ENCODE results near the gene LGALS7. TPM values are rescaled to one million over a fixed set of nuclear protein-coding genes. Genes with fewer than 3 reads are reported as not detected.
"Not testable (repeated sequence)": the region's sequence is repeated elsewhere in the genome, so short reads cannot be mapped to it uniquely, and the experiment has no call there.

The LGALS7 gene
- total RNA-seq, 1 donor from 2014 or later, result not detected

DNA sequence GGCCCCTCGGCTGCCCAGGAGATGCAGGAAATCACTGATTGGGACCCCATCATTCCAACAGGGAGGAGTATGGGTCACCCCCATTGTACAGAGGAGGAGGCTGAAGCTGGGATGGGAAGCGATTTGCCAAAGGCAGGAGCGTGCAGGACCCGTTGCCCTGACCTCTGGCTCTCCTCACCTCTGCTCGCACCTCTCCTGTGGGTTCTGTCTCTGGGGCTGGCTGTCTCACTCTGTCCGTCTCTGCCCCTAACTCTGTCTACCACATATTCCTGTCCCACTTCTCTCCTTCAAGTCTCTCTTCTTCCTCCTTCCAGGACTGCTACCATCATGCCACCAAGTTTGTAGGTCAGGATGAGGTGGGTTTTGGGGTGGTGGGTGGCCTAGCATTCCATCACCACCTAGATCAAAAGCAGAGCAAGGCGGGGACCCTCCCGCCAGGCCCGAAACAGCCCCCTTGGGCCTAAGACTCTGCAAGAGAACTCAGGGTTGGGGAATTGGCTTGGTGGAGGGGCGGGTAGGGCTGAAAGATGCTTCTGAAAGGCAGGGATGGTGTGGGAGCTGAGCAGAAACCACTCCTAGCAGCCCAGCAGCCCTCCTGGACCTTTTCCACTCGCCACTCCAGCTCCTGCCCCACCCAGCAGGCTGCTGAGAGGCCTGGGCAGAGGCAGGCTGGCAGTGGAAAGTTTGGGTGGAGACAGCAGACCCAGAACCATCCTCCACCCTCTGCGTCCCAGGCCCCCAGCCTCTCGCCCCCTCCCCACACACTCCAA is 1.0 kb upstream of the LGALS7 start:
- no peak for DNase-seq (ENCODE audit: low read depth, low spot score)

DNA sequence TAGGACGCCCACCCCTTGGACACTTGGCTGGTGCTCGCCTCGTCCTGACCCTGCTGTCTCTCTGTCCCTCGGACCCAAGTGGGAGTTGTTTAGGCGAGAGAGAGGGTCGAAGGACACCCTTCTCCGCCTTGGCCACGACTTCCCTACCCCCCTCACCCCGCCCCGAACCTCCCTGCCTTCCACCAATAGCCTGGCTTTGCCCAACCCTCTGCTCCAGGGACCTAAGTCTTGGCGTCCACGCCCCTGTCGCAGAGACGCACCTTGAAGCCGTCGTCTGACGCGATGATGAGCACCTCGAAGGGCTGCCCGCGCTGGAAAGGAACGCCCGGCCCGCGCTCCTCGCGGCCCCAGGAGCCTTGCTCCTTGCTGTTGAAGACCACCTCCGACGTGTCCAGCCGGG is 1.7 kb downstream of the LGALS7 start:
- DNase-seq (ENCODE audit: low read depth, low spot score), result not testable (repeated sequence)

DNA sequence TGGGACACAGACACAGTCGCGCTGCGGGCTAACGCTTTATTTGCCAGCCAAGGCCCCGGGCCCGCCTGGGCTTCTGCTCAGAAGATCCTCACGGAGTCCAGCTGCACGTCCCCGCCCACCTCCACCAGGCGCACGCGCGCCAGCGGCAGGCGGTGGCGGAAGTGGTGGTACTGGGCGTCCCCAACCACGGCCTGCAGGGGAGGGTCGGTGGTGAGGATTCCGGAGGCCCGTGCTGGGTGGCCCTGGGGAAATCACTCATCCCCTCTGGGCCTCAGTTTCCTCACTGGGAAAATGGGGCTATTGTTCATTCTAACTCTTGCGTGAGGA is 2.4 kb downstream of the LGALS7 start:
- not testable (repeated sequence) for DNase-seq (ENCODE audit: low read depth, low spot score)

DNA sequence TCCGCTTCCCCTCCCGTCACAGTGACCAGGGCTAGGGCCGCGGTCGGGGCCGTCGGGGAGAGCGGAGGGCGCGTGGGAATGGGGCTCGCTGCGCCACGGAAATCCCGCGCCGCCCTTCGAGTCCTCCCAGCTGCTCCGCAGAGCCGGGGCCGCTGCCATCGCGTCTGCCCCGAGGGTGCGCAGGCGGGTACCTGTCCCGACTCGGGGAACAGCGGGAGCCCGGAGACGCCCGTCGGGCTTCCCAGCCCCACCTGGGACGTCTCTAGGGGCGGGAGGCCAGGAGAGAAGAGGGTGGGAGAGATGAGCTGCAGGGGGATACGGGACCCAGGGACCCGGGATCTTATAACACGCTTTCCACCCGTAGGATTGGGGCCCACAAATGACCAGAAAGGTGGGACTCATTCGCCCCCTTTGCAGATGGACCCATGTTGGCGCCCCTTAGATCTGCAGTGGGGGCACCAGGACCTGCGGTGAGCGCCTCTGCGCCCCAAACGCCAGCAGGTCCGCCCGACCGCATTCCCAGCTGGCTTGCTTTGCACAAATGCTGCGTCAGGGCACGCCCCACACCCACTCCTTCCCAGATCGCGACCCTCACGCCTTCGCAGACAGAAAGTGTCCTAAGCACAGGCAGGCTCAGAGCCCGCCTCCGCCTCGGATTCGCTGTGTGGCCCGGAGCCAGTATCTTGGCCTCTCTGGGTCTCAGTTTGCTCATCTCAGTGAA is 2.9 kb downstream of the LGALS7 start:
- not testable (repeated sequence) for DNase-seq (ENCODE audit: low read depth, low spot score)

DNA sequence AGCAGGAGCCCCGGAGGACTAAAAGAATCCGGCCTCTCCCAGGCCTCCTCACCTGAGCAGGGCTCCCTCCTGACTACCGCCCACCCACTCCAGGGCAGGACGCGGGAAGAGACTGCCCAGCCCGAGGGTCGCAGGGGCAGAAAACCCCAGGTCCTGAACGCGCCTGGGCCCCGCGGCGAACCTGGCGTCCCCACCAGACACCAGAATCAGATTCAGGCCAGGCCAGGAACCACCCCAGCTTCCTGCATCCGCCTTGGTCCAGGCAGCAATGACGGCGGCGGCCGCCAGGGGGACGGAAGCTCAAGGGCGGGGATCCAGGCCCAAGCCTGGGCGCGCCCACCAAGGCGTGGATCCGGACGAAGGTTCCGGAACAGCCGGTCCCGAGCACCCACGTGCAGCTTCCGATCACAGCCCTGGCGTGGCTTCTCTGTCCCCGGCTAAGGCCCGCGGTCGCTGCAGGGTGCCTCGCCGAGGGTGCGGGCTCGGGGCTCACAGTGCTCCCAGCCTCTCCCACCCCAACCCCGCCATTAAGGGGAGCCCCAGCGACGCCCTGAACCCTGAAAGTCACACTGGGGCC is 3.6 kb downstream of the LGALS7 start:
- DNase-seq (ENCODE audit: low read depth, low spot score), result peak; percentile 24

DNA sequence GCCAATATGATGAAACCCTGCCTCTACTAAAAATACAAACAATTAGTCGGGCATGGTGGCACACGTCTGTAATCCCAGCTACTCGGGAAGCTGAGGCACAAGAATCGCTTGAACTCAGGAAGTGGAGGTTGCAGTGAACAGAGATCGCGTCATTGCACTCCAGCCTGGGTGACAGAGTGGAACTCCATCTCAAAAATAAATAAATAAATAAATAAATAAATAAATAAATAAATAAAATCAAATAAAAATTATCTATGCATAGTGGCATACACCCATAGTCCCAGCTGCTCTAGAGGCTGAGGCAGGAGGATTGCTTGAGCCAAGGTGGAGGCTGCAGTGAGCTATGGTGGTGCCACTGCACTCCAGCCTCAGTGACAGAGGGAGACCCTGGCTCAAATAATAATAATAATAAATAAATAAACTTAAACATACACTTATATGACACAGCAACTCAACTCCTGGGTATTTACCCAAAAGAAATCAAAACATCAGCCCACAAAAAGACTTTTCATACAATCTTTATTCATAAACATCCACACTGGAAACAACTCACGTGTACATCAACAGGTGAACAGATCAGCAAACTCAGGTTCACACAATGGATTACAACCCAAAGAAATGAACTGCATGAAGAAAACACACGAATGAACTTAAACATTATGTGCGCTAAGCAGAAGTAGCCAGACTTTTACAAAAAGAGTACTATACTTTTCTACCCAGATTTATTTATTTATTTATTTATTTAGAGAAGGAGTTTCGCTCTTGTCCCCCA is 6.9 kb downstream of the LGALS7 start:
- no peak for DNase-seq (ENCODE audit: low read depth, low spot score)

DNA sequence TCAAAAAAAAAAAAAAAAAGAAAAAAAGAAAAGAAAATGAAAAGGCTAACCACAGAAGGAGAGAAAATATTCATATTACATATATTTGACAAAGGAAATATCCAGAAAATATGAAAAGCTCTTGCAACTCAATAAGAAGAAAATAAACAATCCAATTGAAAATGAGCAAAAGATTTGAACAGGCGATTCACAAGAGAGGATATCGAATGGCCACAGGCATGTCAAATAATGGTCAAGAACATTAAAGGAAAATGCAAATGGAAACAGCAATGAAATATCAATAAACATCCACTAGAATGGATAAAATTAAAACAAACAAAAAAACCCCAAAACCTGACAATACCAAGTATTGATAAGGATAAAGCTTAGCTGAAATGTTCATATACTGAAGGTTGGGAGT is 8.1 kb downstream of the LGALS7 start:
- DNase-seq (ENCODE audit: low read depth, low spot score), result no peak

DNA sequence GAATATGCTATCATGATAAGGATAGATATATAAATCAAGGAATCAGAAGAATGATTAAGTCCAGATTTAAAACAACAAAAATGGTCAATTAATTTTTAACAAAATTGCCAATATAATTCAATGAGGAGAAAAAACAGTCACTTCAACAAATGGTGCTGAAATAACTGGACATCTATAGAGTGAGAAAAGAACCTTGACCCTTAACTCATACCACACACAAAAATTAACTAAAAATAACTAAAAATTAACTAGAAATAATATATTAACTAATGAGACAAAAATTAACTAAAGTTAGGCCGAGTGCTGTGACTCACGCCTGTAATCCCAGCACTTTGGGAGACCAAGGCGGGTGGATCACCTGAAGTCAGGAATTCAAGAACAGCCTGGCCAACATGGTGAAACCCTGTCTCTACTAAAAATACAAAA is 9.5 kb downstream of the LGALS7 start:
- no peak for DNase-seq (ENCODE audit: low read depth, low spot score)

DNA sequence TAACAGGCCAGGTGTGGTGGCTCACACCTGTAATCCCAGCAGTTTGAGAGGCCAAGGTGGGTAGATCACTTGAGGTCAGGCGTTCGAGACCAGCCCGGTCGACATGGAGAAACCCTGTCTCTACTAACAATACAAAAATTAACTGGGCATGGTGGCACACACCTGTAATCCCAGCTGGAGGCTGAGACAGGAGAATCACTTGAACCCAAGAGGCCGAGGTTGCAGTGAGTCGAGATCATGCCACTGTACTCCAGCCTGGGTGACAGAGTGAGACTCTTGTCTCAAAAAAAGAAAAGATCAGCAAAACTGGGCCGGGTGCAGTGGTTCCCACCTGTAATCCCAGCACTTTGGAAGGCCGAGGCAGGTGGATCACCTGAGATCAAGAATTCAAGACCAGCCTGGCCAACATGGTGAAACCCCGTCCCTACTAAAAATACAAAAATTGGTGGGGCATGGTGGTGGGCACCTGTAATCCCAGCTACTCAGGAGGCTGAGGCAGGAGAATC is 11.4 kb downstream of the LGALS7 start:
- not testable (repeated sequence) for DNase-seq (ENCODE audit: low read depth, low spot score)

DNA sequence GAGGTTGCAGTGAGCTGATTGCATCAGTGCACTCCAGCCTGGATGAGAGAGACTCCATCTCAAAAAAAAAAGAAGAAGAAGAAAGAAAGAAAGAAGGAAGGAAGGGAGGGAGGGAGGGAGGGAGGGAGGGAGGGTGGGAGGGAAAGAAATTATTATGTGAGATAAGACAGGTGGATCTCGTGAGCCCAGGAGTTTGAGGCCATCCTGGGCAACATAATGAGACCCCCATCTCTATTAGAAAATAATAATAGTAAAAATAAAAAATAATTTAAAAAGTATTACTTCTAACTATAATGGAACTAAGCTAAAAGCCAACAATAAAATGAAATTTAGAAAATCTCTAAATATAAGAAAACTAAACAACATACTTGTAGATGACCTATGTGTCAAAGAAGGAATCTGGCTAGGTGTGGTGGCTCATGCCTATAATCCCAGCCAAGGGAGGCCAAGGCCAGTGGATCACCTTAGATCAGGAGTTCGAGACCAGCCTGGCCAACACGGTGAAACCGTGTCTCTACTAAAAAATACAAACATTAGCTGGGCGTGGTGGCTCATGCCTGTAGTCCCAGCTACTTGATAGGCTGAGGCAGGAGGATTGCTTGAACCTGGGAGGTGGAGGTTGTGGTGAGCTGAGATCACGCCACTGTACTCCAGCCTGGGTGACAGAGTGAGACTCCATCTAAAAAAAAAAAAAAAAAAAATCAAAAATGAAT is 12.4 kb downstream of the LGALS7 start:
- DNase-seq (ENCODE audit: low read depth, low spot score), result not testable (repeated sequence)

DNA sequence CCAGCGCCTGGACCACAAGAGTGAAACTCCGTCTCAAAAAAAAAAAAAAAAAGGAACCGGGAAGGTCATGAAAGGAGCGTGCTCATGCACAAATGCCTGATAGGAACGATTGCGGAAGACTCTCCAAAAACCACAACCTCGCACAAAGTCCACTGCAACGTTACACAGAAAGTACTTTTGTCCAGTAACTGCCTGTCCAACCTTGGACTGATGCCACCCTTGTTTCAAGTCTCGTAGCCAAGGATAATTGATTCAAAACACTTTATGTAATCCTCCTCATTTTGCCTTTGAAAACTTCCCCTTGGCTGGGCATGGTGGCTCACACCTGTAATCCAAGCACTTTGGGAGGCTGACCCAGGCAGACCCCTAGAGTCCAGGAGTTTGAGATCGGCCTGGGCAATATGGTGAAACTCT is 13.7 kb downstream of the LGALS7 start:
- DNase-seq (ENCODE audit: low read depth, low spot score), result no peak

DNA sequence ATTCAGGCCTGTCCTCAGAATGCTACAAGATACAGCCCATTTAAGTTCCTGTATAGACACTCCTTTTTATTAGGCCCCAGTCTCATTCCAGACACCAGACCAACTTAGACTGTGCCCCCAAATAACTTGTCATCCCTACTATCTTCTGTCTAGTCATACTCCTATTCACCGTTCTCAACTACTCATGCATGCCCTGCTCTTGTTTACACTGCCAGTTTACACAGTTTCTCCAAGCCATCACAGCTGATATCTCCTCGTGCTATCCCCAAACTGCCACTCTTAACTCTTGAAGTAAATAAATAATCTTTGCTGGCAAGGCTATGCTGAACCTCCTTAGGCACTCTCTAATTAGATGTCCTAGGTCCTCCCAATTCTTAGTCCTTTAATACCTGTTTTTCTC is 19.1 kb downstream of the LGALS7 start:
- DNase-seq (ENCODE audit: low read depth, low spot score), result not testable (repeated sequence)

DNA sequence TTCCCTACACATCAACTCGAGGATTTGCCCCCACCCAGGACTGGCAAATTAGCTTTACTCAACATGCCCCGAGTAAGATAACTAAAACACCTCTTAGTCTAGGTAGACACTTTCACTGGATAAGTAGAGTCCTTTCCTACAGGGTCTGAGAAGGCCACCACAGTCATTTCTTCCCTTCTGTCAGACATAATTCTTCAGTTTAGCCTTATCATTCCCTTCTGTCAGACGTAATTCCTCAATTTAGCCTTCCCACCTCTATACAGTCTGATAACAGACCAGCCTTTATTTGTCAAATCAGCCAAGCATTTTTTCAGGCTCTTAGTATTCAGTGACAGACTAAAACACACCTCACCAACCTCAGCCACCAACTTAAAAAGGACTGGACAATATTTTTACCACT is 19.5 kb downstream of the LGALS7 start:
- DNase-seq (ENCODE audit: low read depth, low spot score), result not testable (repeated sequence)

DNA sequence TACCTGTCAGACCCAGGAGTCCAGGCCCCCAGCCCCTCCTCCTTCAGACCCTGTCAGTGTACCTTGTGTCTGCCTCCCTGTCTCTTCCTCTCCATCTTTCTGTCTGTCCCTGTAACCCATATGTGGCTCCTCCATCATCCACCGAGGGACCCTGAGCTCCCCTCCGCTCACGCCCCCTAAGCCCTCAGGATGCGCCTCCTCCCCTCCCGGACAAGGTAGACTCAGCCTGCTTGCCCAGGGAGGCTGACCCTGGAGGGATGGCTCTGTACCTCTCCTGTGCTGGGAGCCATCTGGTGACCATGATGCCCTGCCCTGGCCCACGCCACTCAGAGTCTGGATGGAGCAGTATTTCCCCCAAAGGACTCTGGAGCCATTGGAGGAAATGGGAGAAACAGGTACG is 28.0 kb downstream of the LGALS7 start:
- DNase-seq (ENCODE audit: low read depth, low spot score), result no peak

DNA sequence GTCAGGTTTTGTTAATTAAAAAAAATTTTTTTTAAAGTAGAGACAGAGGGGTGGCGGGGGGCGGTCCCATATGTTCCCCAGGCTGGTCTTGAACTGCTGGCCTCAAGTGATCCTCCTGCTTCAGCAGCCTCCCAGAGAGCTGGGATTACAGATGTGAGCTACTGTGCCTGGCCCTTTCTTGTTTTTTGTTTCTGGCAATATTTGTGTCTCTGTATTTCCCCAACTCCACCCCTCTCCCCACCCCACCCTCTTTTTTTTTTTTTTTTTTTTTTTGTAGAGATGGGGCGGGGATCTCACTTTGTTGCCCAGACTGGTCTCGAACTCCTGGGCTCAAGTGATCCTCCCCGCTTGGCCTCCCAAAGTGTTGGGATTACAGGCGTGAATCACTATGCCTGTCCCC is 28.4 kb downstream of the LGALS7 start:
- no peak for DNase-seq (ENCODE audit: low read depth, low spot score)

DNA sequence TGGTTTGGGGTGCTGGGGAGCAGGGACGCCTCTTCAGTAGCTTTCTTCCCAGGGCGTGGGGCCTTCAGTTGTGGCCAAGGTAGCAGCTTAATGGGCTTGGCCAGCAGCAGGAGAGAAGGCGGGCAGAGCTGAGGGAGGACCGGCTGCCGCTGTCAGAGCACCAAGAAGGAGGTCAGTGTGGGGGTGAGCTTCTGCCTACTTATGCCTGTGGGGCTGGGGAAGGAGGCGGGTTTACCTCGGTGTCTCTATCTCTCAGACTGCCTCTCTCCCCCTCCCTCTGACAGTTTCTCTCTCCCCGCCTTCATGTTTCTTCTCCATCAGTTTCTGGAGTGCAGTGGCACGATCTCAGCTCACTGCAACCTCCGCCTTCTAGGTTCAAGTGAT is 29.0 kb downstream of the LGALS7 start, which contains the start of gene CAPN12:
CAPN12 (minus strand) TSS at position 177 of the 384 bp plus-strand sequence. CDS start 309 bp downstream, outside the sequence.
- no peak for DNase-seq (ENCODE audit: low read depth, low spot score)

DNA sequence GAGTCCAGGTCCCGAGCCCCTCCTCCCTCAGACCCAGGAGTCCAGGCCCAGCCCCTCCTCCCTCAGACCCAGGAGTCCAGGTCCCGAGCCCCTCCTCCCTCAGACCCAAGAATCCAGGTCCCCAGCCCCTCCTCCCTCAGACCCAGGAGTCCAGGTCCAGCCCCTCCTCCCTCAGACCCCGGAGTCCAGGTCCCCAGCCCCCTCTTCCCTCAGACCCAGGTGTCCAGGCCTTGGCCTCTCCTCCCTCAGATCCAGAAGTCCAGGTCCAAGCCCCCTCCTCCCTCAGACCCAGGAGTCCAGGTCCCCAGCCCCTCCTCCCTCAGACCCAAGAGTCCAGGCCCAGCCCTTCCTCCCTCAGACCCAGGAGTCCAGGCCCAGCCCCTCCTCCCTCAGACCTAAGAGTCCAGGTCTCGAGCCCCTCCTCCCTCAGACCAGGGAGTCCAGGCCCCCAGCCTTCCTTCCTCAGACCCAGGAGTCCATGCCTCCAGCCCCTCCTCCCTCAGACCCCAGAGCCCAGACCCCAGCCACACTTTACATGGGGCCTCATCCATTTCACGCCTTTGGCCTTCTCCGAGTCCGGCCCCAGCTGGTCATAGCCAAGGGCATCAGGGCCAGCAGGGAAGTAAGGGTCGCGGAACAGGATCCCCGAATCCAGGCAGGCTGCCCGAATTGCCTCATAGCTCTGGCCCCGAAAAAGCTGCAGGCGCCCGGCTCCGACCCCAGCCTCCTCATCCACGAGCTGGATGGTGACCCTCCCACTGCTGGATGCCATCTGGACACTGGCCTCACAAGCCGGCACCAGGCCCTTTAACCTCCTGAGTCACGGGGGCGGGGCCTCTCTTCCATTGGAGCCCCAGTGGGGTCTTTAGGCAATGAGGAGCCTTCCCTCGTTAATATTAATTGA is 29.7 kb downstream of the LGALS7 start:
- DNase-seq (ENCODE audit: low read depth, low spot score), result no peak

DNA sequence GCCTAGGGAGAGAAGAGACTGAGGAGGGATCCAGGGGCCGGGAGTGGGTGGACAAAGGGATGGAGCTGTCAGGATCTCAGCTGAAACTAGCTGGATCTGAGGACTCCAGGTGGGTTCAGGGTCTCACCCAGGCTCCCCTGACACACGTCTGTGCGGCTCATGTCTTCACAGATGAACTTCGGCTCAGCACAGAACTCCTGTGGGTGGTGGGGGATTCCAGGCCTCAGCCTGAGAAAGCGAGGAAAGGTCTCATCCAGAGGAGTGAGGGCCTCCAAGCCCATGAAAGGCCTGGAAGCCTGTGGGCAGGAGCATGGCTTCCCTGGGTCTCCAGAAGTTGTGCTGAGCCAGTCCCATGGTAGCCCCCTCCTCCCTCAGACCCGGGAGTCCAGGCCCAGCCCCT is 30.4 kb downstream of the LGALS7 start:
- no peak for DNase-seq (ENCODE audit: low read depth, low spot score)

DNA sequence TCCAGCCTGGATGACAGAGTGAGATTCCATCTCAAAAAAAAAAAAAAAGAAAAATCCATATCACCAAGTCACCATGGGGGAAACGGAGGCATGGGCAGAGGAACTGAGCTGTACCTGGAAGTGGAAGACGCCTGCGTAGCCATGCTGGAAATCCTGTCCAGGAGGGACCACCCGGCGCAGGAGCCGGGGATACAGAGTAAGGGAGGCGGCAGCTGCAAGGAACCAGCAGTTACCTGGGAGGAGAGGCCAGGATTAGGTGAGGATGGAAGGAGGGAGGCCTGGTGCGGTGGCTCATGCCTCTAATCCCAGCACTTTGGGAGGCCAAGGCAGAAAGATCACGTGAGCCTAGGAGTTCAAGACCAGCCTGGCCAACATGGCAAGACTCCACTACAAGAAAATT is 31.0 kb downstream of the LGALS7 start:
- DNase-seq (ENCODE audit: low read depth, low spot score), result no peak

DNA sequence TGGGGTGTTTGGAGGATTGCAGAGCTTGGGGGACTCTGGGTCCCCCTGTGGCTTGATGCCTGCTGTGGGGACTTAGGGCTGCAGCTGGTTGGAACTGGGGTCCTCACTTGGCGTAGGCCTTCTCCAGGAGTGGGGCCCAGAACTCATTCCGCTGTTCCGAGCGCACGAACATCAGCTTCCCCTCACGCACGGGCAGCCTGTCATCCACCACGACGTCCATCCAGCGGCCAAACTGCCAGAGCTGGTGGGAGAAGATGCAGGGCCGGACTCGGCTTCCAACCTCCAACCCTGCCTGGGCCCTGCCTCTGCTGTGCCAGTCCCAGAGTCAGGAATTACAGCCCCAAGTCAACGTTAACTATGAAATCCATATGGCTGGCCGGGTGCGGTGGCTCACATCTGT is 31.6 kb downstream of the LGALS7 start:
- no peak for DNase-seq (ENCODE audit: low read depth, low spot score)

Measured in pulmonary artery endothelial cell (primary cell).